ENCODE results near the gene ZFP91. TPM values are rescaled to one million over a fixed set of nuclear protein-coding genes. Genes with fewer than 3 reads are reported as not detected.

ZFP91 gene
- total RNA-seq, 1 experiment from 2014 or later, result 80.4 TPM

GRCh38 chr11:58575377-58576020 lies 3.4 kb upstream of the ZFP91 start, which contains the start of gene LPXN:
Gene LPXN (minus strand): TSS chr11:58575856. CDS start chr11:58575772, 84 bp downstream.
- in situ Hi-C loops (cut with HindIII; ENCODE audit: low pct_unique_long_range_greater_than_20kb, low sequenced_read_pairs) (no loop called here), intact Hi-C loops (cut with micrococcal nuclease; ENCODE audit: unreplicated experiment) (loop anchor here (10.0 kb wide), 1 partner anchor 99 kb away; no protein-coding TSS in a partner anchor)
- TF ChIP-seq POLR2AphosphoS5 (IDR thresholded peaks at IDR 0.05; ENCODE audit: low read depth, low read length) (no peak), CTCF (IDR thresholded peaks at IDR 0.05) (no peak), TCF7L2 (IDR thresholded peaks at IDR 0.05; ENCODE audit: low read depth, low read length) (no peak), SIN3A (IDR thresholded peaks at IDR 0.05; ENCODE audit: borderline replicate concordance, insufficient read depth, low read depth, low read length) (no peak)
- TF ChIP-seq, protein P1, sequence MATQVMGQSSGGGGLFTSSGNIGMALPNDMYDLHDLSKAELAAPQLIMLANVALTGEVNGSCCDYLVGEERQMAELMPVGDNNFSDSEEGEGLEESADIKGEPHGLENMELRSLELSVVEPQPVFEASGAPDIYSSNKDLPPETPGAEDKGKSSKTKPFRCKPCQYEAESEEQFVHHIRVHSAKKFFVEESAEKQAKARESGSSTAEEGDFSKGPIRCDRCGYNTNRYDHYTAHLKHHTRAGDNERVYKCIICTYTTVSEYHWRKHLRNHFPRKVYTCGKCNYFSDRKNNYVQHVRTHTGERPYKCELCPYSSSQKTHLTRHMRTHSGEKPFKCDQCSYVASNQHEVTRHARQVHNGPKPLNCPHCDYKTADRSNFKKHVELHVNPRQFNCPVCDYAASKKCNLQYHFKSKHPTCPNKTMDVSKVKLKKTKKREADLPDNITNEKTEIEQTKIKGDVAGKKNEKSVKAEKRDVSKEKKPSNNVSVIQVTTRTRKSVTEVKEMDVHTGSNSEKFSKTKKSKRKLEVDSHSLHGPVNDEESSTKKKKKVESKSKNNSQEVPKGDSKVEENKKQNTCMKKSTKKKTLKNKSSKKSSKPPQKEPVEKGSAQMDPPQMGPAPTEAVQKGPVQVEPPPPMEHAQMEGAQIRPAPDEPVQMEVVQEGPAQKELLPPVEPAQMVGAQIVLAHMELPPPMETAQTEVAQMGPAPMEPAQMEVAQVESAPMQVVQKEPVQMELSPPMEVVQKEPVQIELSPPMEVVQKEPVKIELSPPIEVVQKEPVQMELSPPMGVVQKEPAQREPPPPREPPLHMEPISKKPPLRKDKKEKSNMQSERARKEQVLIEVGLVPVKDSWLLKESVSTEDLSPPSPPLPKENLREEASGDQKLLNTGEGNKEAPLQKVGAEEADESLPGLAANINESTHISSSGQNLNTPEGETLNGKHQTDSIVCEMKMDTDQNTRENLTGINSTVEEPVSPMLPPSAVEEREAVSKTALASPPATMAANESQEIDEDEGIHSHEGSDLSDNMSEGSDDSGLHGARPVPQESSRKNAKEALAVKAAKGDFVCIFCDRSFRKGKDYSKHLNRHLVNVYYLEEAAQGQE (IDR thresholded peaks at IDR 0.05; ENCODE audit: insufficient read depth in 1 of 2, low read depth in 2 of 2, low read length in 1 of 2), result no peak
- no TSS peak for BruUV-seq (replicated peaks)
- DNase-seq (ENCODE audit: low read depth, low spot score) (no peak), ATAC-seq (no peak)
- H3K4me1 ChIP-seq (ENCODE audit: control insufficient read depth, insufficient read depth, low read length), result peaks cover 21% of the 10 kb centered on the region
- H3K9me3 ChIP-seq (ENCODE audit: control insufficient read depth, insufficient read depth, low read depth, low read length), result no peaks in the 10 kb centered on the region
- POLR2A ChIA-PET, result interaction anchor here (0.5 to 0.6 kb wide), 2 partner anchors 579 to 777 kb away, joined by 3 read pairs; no protein-coding TSS in a partner anchor
- CTCF ChIA-PET, result interaction anchor here (0.7 kb wide), 1 partner anchor 54 kb away, joined by 3 read pairs; no protein-coding TSS in a partner anchor
- peak within 1 kb of the TSS; percentile 84 to 94; a peak in 2 of 4 replicates for H3K4me3 ChIP-seq (ENCODE audit: low read depth in 2 of 2, low read length in 2 of 2)
- H3K27me3 ChIP-seq (ENCODE audit: control insufficient read depth, insufficient read depth, low read length), result no peaks in the 10 kb centered on the region
- peaks cover 8% of the 10 kb centered on the region for H3K36me3 ChIP-seq (ENCODE audit: control insufficient read depth, insufficient read depth, low read length)
- peak within 1 kb of the TSS; percentile 100 for H3K27ac ChIP-seq (ENCODE audit: low read length)

DNA sequence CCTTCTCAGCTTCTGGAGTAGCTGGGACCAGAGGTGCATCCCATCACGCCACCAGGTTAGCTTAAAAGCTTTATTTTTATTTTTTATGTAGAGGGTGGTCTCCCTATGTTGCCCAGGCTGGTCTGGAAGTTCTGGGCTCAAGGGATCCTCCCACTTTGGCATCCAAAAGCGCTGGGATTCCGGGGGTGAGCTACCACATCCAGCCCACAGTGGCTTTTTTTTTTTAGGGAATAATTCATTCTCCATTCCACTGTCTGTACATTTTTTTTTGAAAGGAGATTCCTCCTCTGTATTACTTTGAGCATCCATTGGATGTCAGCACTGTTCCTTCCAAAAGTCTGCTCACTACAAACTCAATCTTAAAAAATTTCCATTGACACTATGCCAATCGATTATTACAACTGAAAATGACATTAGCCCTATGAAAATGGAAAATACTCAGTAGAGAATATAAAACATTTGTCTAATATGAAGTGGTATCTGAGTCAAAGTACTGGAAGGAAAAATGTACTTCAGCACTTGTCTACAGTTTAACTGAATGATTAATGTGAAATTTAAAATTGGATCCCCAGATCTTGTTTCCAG lies 1.9 kb upstream of the ZFP91 start:
- POLR2A ChIA-PET, result interaction anchor here (1.2 kb wide), 1 partner anchor 9 kb away, joined by 3 read pairs; no protein-coding TSS in a partner anchor
- Histone ChIP-seq H3K9me3 (ENCODE audit: control insufficient read depth, insufficient read depth, low read depth, low read length) (no peaks in the 10 kb centered on the region), H3K4me1 (ENCODE audit: control insufficient read depth, insufficient read depth, low read length) (peaks cover 32% of the 10 kb centered on the region), H3K27ac (ENCODE audit: low read length) (peak overlapping the region; percentile 100), H3K27me3 (ENCODE audit: control insufficient read depth, insufficient read depth, low read length) (no peaks in the 10 kb centered on the region), H3K4me3 (ENCODE audit: low read depth in 2 of 2, low read length in 2 of 2) (peak overlapping the region; percentile 84 to 94), H3K36me3 (ENCODE audit: control insufficient read depth, insufficient read depth, low read length) (peaks cover 12% of the 10 kb centered on the region)
- ATAC-seq (no peak), DNase-seq (ENCODE audit: low read depth, low spot score) (peak; percentile 15)
- in situ Hi-C loops (cut with HindIII; ENCODE audit: low pct_unique_long_range_greater_than_20kb, low sequenced_read_pairs), result no loop called here
- intact Hi-C loops (cut with micrococcal nuclease; ENCODE audit: unreplicated experiment), result loop anchor here (10.0 kb wide), 1 partner anchor 98 kb away; no protein-coding TSS in a partner anchor
- TF ChIP-seq CTCF (IDR thresholded peaks at IDR 0.05) (peak; percentile 48; the same call in 1 of the 2 replicates), SIN3A (IDR thresholded peaks at IDR 0.05; ENCODE audit: borderline replicate concordance, insufficient read depth, low read depth, low read length) (no peak), TCF7L2 (IDR thresholded peaks at IDR 0.05; ENCODE audit: low read depth, low read length) (no peak; the same call in 1 of the 2 replicates), POLR2AphosphoS5 (IDR thresholded peaks at IDR 0.05; ENCODE audit: low read depth, low read length) (0 out of 2 replicates have a peak, but pooled peaks have one; percentile 33)
- TF ChIP-seq, protein P1 (IDR thresholded peaks at IDR 0.05; ENCODE audit: insufficient read depth in 1 of 2, low read depth in 2 of 2, low read length in 1 of 2), result no peak
- BruUV-seq (replicated peaks), result no TSS peak
- CTCF ChIA-PET, result interaction anchor here (0.6 kb wide), 1 partner anchor 474 kb away, joined by 3 read pairs; no protein-coding TSS in a partner anchor

All from Panc1 (cell line).